SK-N-MC (cell line): Measurements from ENCODE around the gene ZSCAN16.

Experiments
- EZH2 ChIP-seq: fragments of 200-600 bp; sonication (generic); IDR thresholded peaks from one replicate; pipeline ENCODE4 v1.6.1; 2017; ENCODE audit warnings: antibody characterized with exemption
- FOXP2 ChIP-seq: optimal IDR thresholded peaks from 2 replicates; pipeline ENCODE3; 2011; ENCODE audit warnings: mild to moderate bottlenecking, moderate library complexity; ENCODE audit not compliant: insufficient read depth; ENCODE audit errors: extremely low read length, control extremely low read depth
- POLR2AphosphoS5 ChIP-seq: IDR thresholded peaks from 2 replicates; pipeline ENCODE4 v1.6.1; 2012; ENCODE audit warnings: mild to moderate bottlenecking, low read depth, low read length, borderline replicate concordance

DNA sequence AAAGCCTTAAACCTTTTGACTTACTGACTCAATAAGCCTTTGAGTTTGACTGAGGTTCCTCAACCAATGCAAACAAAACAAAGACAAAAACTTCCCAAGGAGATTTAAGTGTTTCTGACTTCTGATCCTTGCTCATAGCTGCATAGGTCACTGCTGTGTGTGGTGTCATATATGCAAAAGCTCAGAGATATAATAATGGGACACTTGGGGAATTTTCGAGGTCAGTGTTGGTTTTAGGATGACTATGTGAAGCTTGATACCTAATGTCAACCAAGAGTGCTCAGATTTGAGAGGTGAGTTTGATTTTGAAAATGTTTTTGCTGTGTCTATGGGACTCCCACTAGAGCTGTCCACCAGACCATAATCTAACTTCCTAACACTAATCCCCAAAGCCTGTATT lies 43.5 kb downstream of the ZSCAN16 start:
- no peak for TF ChIP-seq POLR2AphosphoS5
- TF ChIP-seq EZH2: no peak
- TF ChIP-seq FOXP2: no peak
